Esophagus squamous epithelium (tissue), 5 donors: ENCODE data around the gene ERC1. TPM values are rescaled to one million over a fixed set of nuclear protein-coding genes. Genes with fewer than 3 reads are reported as not detected.

ENCODE experiments used
- DNase-seq: peaks from one replicate; lab custom pipeline; 2025; lab: John Stamatoyannopoulos, UW
- H3K27ac ChIP-seq, 4 donors: fragments of 200-600 bp; sonication (generic); one replicate each; pipeline ENCODE4 v1.5.1; 2016 to 2019; ENCODE audit warnings: mild to moderate bottlenecking in 1 of 4
- H3K27me3 ChIP-seq, 4 donors: fragments of 200-600 bp; sonication (generic); 1 replicate in 3 of 4; 2 replicates in 1 of 4; pipeline versions ENCODE4 v1.5.1 to v1.6.0; 2017 to 2021; ENCODE audit warnings: antibody characterized with exemption in 1 of 4
- H3K36me3 ChIP-seq, 3 donors: fragments of 200-600 bp; sonication (generic); one replicate each; pipeline ENCODE4 v1.5.1; 2016 to 2019
- H3K4me1 ChIP-seq, 3 donors: fragments of 200-600 bp; sonication (generic); one replicate each; pipeline ENCODE4 v1.5.1; 2017 to 2019
- H3K4me3 ChIP-seq, 4 donors: fragments of 200-600 bp; sonication (generic); 1 replicate in 3 of 4; 2 replicates in 1 of 4; pipeline ENCODE4 v1.5.1; 2016 to 2019; ENCODE audit warnings: mild to moderate bottlenecking in 2 of 4, moderate library complexity in 1 of 4
- H3K9me3 ChIP-seq, 3 donors: fragments of 200-600 bp; sonication (generic); one replicate each; pipeline ENCODE4 v1.5.1; 2016 to 2019
- CTCF ChIP-seq, 6 experiments: fragments of 450-650 bp in 4 of 6; fragments of 200-600 bp in 2 of 6; sonication (generic) in 2 of 6; IDR thresholded peaks; one replicate each; pipeline ENCODE4 v1.5.1; 2016 to 2019; ENCODE audit warnings: antibody characterized with exemption in 6 of 6, mild to moderate bottlenecking in 4 of 6, moderate library complexity in 4 of 6
- POLR2A ChIP-seq, 4 donors: fragments of 450-650 bp; IDR thresholded peaks; one replicate each; pipeline ENCODE4 v1.6.1; 2017; ENCODE audit warnings: antibody characterized with exemption in 4 of 4, mild to moderate bottlenecking in 4 of 4, moderate library complexity in 3 of 4
- WGBS, 2 donors: methylation state at CpG; one replicate each; pipeline ENCODE4 v1.1.5; 2018; 5-methylcytosine and 5-hydroxymethylcytosine counted together
- intact Hi-C: fragments of 100-400 bp; cut with DNase I; formaldehyde crosslinking; loops from one replicate; pipeline ENCODE4 v1.15.0; 2022
- total RNA-seq, 4 donors: library from RNA; depleted of rRNA; stranded (reverse); fragments of >200 nt; gene quantifications; one replicate each; pipeline ENCODE4 v1.1.0, GENCODE V29; 2016
- donor health status: DM: yes; HTN: yes; CAD: no.

Gene ERC1
- total RNA-seq, 4 donors from 2014 or later, result 19.0 to 50.7 (median 37.5) TPM

GRCh38 chr12:1497161-1497560, 506.1 kb downstream of the ERC1 start:
- intact Hi-C loops, result no loop called here
- no peak for TF ChIP-seq CTCF (IDR thresholded peaks at IDR 0.05)
- Histone ChIP-seq H3K27me3 (no peaks in the 10 kb centered on the region), H3K4me3 (no peak overlapping the region), H3K36me3 (peaks cover 0 to 20% (median 3%) of the 10 kb centered on the region in 3 donors), H3K27ac (no peak overlapping the region), H3K4me1 (peaks cover 4 to 37% (median 9%) of the 10 kb centered on the region in 3 donors), H3K9me3 (no peaks in the 10 kb centered on the region)
- no peak for DNase-seq
- WGBS, 2 donors, result 91 to 95% methylated on average over 4 of the region's 4 CpGs

- intact Hi-C loops, result no loop called here
- H3K27ac ChIP-seq, result no peak overlapping the region
- H3K9me3 ChIP-seq, result no peaks in the 10 kb centered on the region
- H3K27me3 ChIP-seq, result no peaks in the 10 kb centered on the region
- H3K4me3 ChIP-seq, result no peak overlapping the region
- H3K4me1 ChIP-seq, result peaks cover 4 to 48% (median 9%) of the 10 kb centered on the region in 3 donors
- no peak for DNase-seq
- peaks cover 0 to 9% (median 0%) of the 10 kb centered on the region in 3 donors for H3K36me3 ChIP-seq
- TF ChIP-seq POLR2A (IDR thresholded peaks at IDR 0.05) (no peak), CTCF (IDR thresholded peaks at IDR 0.05) (no peak)
- 69 to 70% methylated on average over 16 to 17 of the region's 18 CpGs for WGBS, 2 donors
These were observed 507.2 kb downstream of the ERC1 start for GRCh38 chr12:1498199-1498740.

GRCh38 chr12:1499351-1499750, 508.3 kb downstream of the ERC1 start:
- Histone ChIP-seq H3K4me3 (no peak overlapping the region), H3K36me3 (no peaks in the 10 kb centered on the region), H3K27ac (no peak overlapping the region), H3K27me3 (no peaks in the 10 kb centered on the region), H3K9me3 (no peaks in the 10 kb centered on the region), H3K4me1 (peaks cover 4 to 52% (median 9%) of the 10 kb centered on the region in 3 donors)
- no peak for DNase-seq
- TF ChIP-seq CTCF (IDR thresholded peaks at IDR 0.05) (no peak), POLR2A (IDR thresholded peaks at IDR 0.05) (no peak)
- intact Hi-C loops, result no loop called here
- WGBS, 2 donors, result 92 to 96% methylated on average over 10 to 12 of the region's 12 CpGs

GRCh38 chr12:1500095-1500801, 509.2 kb downstream of the ERC1 start:
- no peak for DNase-seq
- TF ChIP-seq CTCF (IDR thresholded peaks at IDR 0.05) (no peak), POLR2A (IDR thresholded peaks at IDR 0.05) (no peak)
- H3K27me3 ChIP-seq, result no peaks in the 10 kb centered on the region
- H3K36me3 ChIP-seq, result no peaks in the 10 kb centered on the region
- no peak overlapping the region for H3K4me3 ChIP-seq
- H3K27ac ChIP-seq, result no peak overlapping the region
- peaks cover 4 to 52% (median 9%) of the 10 kb centered on the region in 3 donors for H3K4me1 ChIP-seq
- H3K9me3 ChIP-seq, result no peaks in the 10 kb centered on the region
- WGBS, 2 donors, result 31 to 98% methylated on average over 3 to 12 of the region's 36 CpGs
- intact Hi-C loops, result no loop called here

- Histone ChIP-seq H3K27me3 (no peaks in the 10 kb centered on the region), H3K36me3 (no peaks in the 10 kb centered on the region), H3K9me3 (no peaks in the 10 kb centered on the region), H3K4me1 (peaks cover 3 to 45% (median 8%) of the 10 kb centered on the region in 3 donors), H3K27ac (no peak overlapping the region), H3K4me3 (no peak overlapping the region)
- no peak for DNase-seq
- WGBS, 2 donors, result 81 to 94% methylated on average over 8 to 9 of the region's 10 CpGs
- TF ChIP-seq CTCF (IDR thresholded peaks at IDR 0.05) (no peak), POLR2A (IDR thresholded peaks at IDR 0.05) (no peak)
- intact Hi-C loops, result no loop called here
These were observed 510.0 kb downstream of the ERC1 start for GRCh38 chr12:1501001-1501400.
